Stimulated activated effector memory CD8-positive, alpha-beta T cell treated with anti-CD3 and anti-CD28 coated beads, Interleukin-12 subunit alpha, Interleukin-12 subunit beta, amount 100 ng/mL, for 72 hours (primary cell): Measurements from ENCODE around the gene TMEM131L.
"Not testable (repeated sequence)": the region's sequence is repeated elsewhere in the genome, so short reads cannot be mapped to it uniquely, and the experiment has no call there.

ENCODE experiments used
- ATAC-seq: fragments of 150-1000 bp; cut with Tn5 transposase; 2 replicates; pipeline ENCODE4 v1.10.0; 2021
- DNase-seq, 2 donors: peaks; one replicate each; pipeline ENCODE4 v3.0.0; 2021 to 2022; ENCODE audit warnings: low spot score in 2 of 2
- H3K27ac Mint-ChIP-seq: one replicate; pipeline ENCODE4 v1.8.0; 2022; ENCODE audit warnings: mild to moderate bottlenecking, mixed read lengths
- H3K36me3 Mint-ChIP-seq: one replicate; pipeline ENCODE4 v1.8.0; 2022; ENCODE audit warnings: mild to moderate bottlenecking, mixed read lengths
- H3K4me1 Mint-ChIP-seq: one replicate; pipeline ENCODE4 v1.8.0; 2022; ENCODE audit warnings: mixed read lengths
- H3K4me3 Mint-ChIP-seq: one replicate; pipeline ENCODE4 v1.8.0; 2022; ENCODE audit warnings: mild to moderate bottlenecking, mixed read lengths
- H3K9me3 Mint-ChIP-seq: one replicate; pipeline ENCODE4 v1.8.0; 2022; ENCODE audit warnings: mixed read lengths

The TMEM131L gene

GRCh38 chr4:153461549-153461948 is 4.6 kb upstream of the TMEM131L start:
- not testable (repeated sequence) for DNase-seq, H3K36me3 Mint-ChIP-seq, ATAC-seq, H3K4me3 Mint-ChIP-seq, H3K9me3 Mint-ChIP-seq, H3K27ac Mint-ChIP-seq
- peaks cover 13% of the 10 kb centered on the region for H3K4me1 Mint-ChIP-seq

- peaks cover 16% of the 10 kb centered on the region for H3K36me3 Mint-ChIP-seq
- H3K4me1 Mint-ChIP-seq = peaks cover 29% of the 10 kb centered on the region
- H3K9me3 Mint-ChIP-seq = no peaks in the 10 kb centered on the region
- H3K4me3 Mint-ChIP-seq = no peak overlapping the region
- DNase-seq = no peak
- no peak overlapping the region for H3K27ac Mint-ChIP-seq
- ATAC-seq = no peak
Observed at GRCh38 chr4:153464068-153464467, 2.1 kb upstream of the TMEM131L start.

- Mint-ChIP-seq H3K4me1 (peaks cover 40% of the 10 kb centered on the region), H3K36me3 (peaks cover 25% of the 10 kb centered on the region), H3K4me3 (peak overlapping the region; percentile 88), H3K9me3 (no peaks in the 10 kb centered on the region), H3K27ac (peak overlapping the region; percentile 43)
- DNase-seq = no peak
- ATAC-seq = no peak
Observed at GRCh38 chr4:153465140-153465539, 1.0 kb upstream of the TMEM131L start.

GRCh38 chr4:153465615-153466080 is 512 bp upstream of the TMEM131L start:
- Mint-ChIP-seq H3K4me3 (peak overlapping the region; percentile 88), H3K36me3 (peaks cover 30% of the 10 kb centered on the region), H3K4me1 (peaks cover 45% of the 10 kb centered on the region), H3K27ac (peak overlapping the region; percentile 43), H3K9me3 (no peaks in the 10 kb centered on the region)
- DNase-seq = peak in 1 of 2 donors; percentile 77
- ATAC-seq = peak; percentile 27

GRCh38 chr4:153466949-153467896 is 1.1 kb downstream of the TMEM131L start:
- H3K27ac Mint-ChIP-seq = peak overlapping the region; percentile 89
- peak; percentile 27 for ATAC-seq
- H3K9me3 Mint-ChIP-seq = no peaks in the 10 kb centered on the region
- H3K36me3 Mint-ChIP-seq = peaks cover 45% of the 10 kb centered on the region
- peak; percentile 27 to 76 for DNase-seq
- peak overlapping the region; percentile 88 for H3K4me3 Mint-ChIP-seq
- peaks cover 61% of the 10 kb centered on the region for H3K4me1 Mint-ChIP-seq

- H3K36me3 Mint-ChIP-seq = peaks cover 49% of the 10 kb centered on the region
- peaks cover 67% of the 10 kb centered on the region for H3K4me1 Mint-ChIP-seq
- H3K27ac Mint-ChIP-seq = peak overlapping the region; percentile 89
- DNase-seq (no peak), ATAC-seq (no peak)
- peak overlapping the region; percentile 88 for H3K4me3 Mint-ChIP-seq
- no peaks in the 10 kb centered on the region for H3K9me3 Mint-ChIP-seq
Observed at GRCh38 chr4:153467897-153468262, 1.7 kb downstream of the TMEM131L start.

GRCh38 chr4:153468587-153468986 is 2.4 kb downstream of the TMEM131L start:
- peaks cover 74% of the 10 kb centered on the region for H3K4me1 Mint-ChIP-seq
- H3K4me3 Mint-ChIP-seq = peak overlapping the region; percentile 88
- DNase-seq (no peak), ATAC-seq (no peak)
- no peaks in the 10 kb centered on the region for H3K9me3 Mint-ChIP-seq
- peak overlapping the region; percentile 89 for H3K27ac Mint-ChIP-seq
- peaks cover 55% of the 10 kb centered on the region for H3K36me3 Mint-ChIP-seq

GRCh38 chr4:153469031-153469430 is 2.9 kb downstream of the TMEM131L start:
- Mint-ChIP-seq H3K27ac (peak overlapping the region; percentile 89), H3K9me3 (no peaks in the 10 kb centered on the region), H3K4me3 (peak overlapping the region; percentile 88), H3K36me3 (peaks cover 57% of the 10 kb centered on the region), H3K4me1 (peaks cover 75% of the 10 kb centered on the region)
- DNase-seq (no peak), ATAC-seq (no peak)

GRCh38 chr4:153471071-153471697 is 5.0 kb downstream of the TMEM131L start:
- Mint-ChIP-seq H3K27ac (peak overlapping the region; percentile 82), H3K36me3 (peaks cover 79% of the 10 kb centered on the region), H3K4me1 (peaks cover 66% of the 10 kb centered on the region), H3K4me3 (peak overlapping the region; percentile 88)
- H3K9me3 Mint-ChIP-seq, ATAC-seq, DNase-seq: not testable (repeated sequence)

- H3K27ac Mint-ChIP-seq = peak overlapping the region; percentile 69
- H3K4me3 Mint-ChIP-seq = peak overlapping the region; percentile 88
- H3K4me1 Mint-ChIP-seq = peaks cover 67% of the 10 kb centered on the region
- H3K9me3 Mint-ChIP-seq = no peaks in the 10 kb centered on the region
- H3K36me3 Mint-ChIP-seq = peaks cover 82% of the 10 kb centered on the region
- DNase-seq (no peak), ATAC-seq (peak; percentile 60)
Observed at GRCh38 chr4:153471698-153472093, 5.5 kb downstream of the TMEM131L start.

GRCh38 chr4:153472122-153473037 is 6.2 kb downstream of the TMEM131L start:
- Mint-ChIP-seq H3K4me1 (peaks cover 68% of the 10 kb centered on the region), H3K27ac (peak overlapping the region; percentile 69), H3K9me3 (no peaks in the 10 kb centered on the region), H3K36me3 (peaks cover 79% of the 10 kb centered on the region), H3K4me3 (peak overlapping the region; percentile 88)
- no peak for DNase-seq
- peak; percentile 38 for ATAC-seq

- peaks cover 60% of the 10 kb centered on the region for H3K4me1 Mint-ChIP-seq
- ATAC-seq (no peak), DNase-seq (no peak)
- no peaks in the 10 kb centered on the region for H3K9me3 Mint-ChIP-seq
- H3K4me3 Mint-ChIP-seq = no peak overlapping the region
- H3K36me3 Mint-ChIP-seq = peaks cover 72% of the 10 kb centered on the region
- no peak overlapping the region for H3K27ac Mint-ChIP-seq
Observed at GRCh38 chr4:153474251-153474650, 8.1 kb downstream of the TMEM131L start.

- no peak for DNase-seq
- Mint-ChIP-seq H3K36me3 (peaks cover 52% of the 10 kb centered on the region), H3K9me3 (no peaks in the 10 kb centered on the region), H3K4me3 (no peak overlapping the region), H3K27ac (no peak overlapping the region), H3K4me1 (peaks cover 48% of the 10 kb centered on the region)
- ATAC-seq = no peak
Observed at GRCh38 chr4:153476829-153477574, 10.8 kb downstream of the TMEM131L start.

GRCh38 chr4:153479101-153479500 is 12.9 kb downstream of the TMEM131L start:
- Mint-ChIP-seq H3K9me3 (no peaks in the 10 kb centered on the region), H3K27ac (peak overlapping the region; percentile 51), H3K36me3 (peaks cover 37% of the 10 kb centered on the region), H3K4me1 (peaks cover 40% of the 10 kb centered on the region), H3K4me3 (no peak overlapping the region)
- no peak for ATAC-seq
- DNase-seq = no peak
